Measurements from ENCODE around the gene FHL3.

The FHL3 gene

GRCh38 chr1:38009841-38010180, 4.5 kb upstream of the FHL3 start:
- peaks cover 73% of the 10 kb centered on the region for H3K4me1 Mint-ChIP-seq
- peak overlapping the region; percentile 100 for H3K27ac Mint-ChIP-seq
- H3K4me3 Mint-ChIP-seq = peak overlapping the region; percentile 72
- no peaks in the 10 kb centered on the region for H3K9me3 Mint-ChIP-seq
- no peak for ATAC-seq
- H3K27me3 Mint-ChIP-seq = no peaks in the 10 kb centered on the region
- DNase-seq = no peak
- peaks cover 17% of the 10 kb centered on the region for H3K36me3 Mint-ChIP-seq (ENCODE audit: low read depth)

- no peaks in the 10 kb centered on the region for H3K27me3 Mint-ChIP-seq
- peak overlapping the region; percentile 100 for H3K27ac Mint-ChIP-seq
- DNase-seq (peak; percentile 58), ATAC-seq (peak; percentile 83)
- H3K9me3 Mint-ChIP-seq = no peaks in the 10 kb centered on the region
- peaks cover 16% of the 10 kb centered on the region for H3K36me3 Mint-ChIP-seq (ENCODE audit: low read depth)
- H3K4me3 Mint-ChIP-seq = peak overlapping the region; percentile 72
- H3K4me1 Mint-ChIP-seq = peaks cover 72% of the 10 kb centered on the region
These were observed 4.0 kb upstream of the FHL3 start for GRCh38 chr1:38009088-38009840.

GRCh38 chr1:38006008-38006828, 904 bp upstream of the FHL3 start:
- no peaks in the 10 kb centered on the region for H3K27me3 Mint-ChIP-seq
- ATAC-seq (no peak), DNase-seq (no peak)
- H3K27ac Mint-ChIP-seq = no peak overlapping the region
- no peaks in the 10 kb centered on the region for H3K9me3 Mint-ChIP-seq
- peaks cover 67% of the 10 kb centered on the region for H3K4me1 Mint-ChIP-seq
- H3K4me3 Mint-ChIP-seq = peak overlapping the region; percentile 55
- H3K36me3 Mint-ChIP-seq (ENCODE audit: low read depth) = peaks cover 14% of the 10 kb centered on the region

- H3K27ac Mint-ChIP-seq = peak overlapping the region; percentile 88
- ATAC-seq (peak; percentile 42), DNase-seq (peak; percentile 30)
- peaks cover 67% of the 10 kb centered on the region for H3K4me1 Mint-ChIP-seq
- H3K4me3 Mint-ChIP-seq = peak overlapping the region; percentile 90
- H3K36me3 Mint-ChIP-seq (ENCODE audit: low read depth) = peaks cover 14% of the 10 kb centered on the region
- no peaks in the 10 kb centered on the region for H3K9me3 Mint-ChIP-seq
- no peaks in the 10 kb centered on the region for H3K27me3 Mint-ChIP-seq
These were observed 818 bp downstream of the FHL3 start for GRCh38 chr1:38004284-38005108.

- no peak for ATAC-seq
- peaks cover 22% of the 10 kb centered on the region for H3K36me3 Mint-ChIP-seq (ENCODE audit: low read depth)
- H3K4me1 Mint-ChIP-seq = peaks cover 67% of the 10 kb centered on the region
- H3K4me3 Mint-ChIP-seq = peak overlapping the region; percentile 90
- no peak for DNase-seq
- H3K27me3 Mint-ChIP-seq = no peaks in the 10 kb centered on the region
- no peaks in the 10 kb centered on the region for H3K9me3 Mint-ChIP-seq
- H3K27ac Mint-ChIP-seq = peak overlapping the region; percentile 88
These were observed 1.8 kb downstream of the FHL3 start for GRCh38 chr1:38003261-38004250.

GRCh38 chr1:38000529-38001455, 4.5 kb downstream of the FHL3 start:
- ATAC-seq (no peak), DNase-seq (no peak)
- H3K27ac Mint-ChIP-seq = peak overlapping the region; percentile 92
- H3K4me3 Mint-ChIP-seq = peak overlapping the region; percentile 64
- peaks cover 68% of the 10 kb centered on the region for H3K4me1 Mint-ChIP-seq
- no peaks in the 10 kb centered on the region for H3K27me3 Mint-ChIP-seq
- H3K9me3 Mint-ChIP-seq = no peaks in the 10 kb centered on the region
- peaks cover 34% of the 10 kb centered on the region for H3K36me3 Mint-ChIP-seq (ENCODE audit: low read depth)

- ATAC-seq (no peak), DNase-seq (no peak)
- peaks cover 37% of the 10 kb centered on the region for H3K36me3 Mint-ChIP-seq (ENCODE audit: low read depth)
- peak overlapping the region; percentile 64 for H3K4me3 Mint-ChIP-seq
- peak overlapping the region; percentile 92 for H3K27ac Mint-ChIP-seq
- H3K4me1 Mint-ChIP-seq = peaks cover 70% of the 10 kb centered on the region
- no peaks in the 10 kb centered on the region for H3K27me3 Mint-ChIP-seq
- no peaks in the 10 kb centered on the region for H3K9me3 Mint-ChIP-seq
These were observed 5.1 kb downstream of the FHL3 start for GRCh38 chr1:38000233-38000528.

GRCh38 chr1:37999430-38000232, 5.7 kb downstream of the FHL3 start:
- Mint-ChIP-seq H3K4me1 (peaks cover 75% of the 10 kb centered on the region), H3K27ac (peak overlapping the region; percentile 92)

GRCh38 chr1:37998913-37999429, 6.3 kb downstream of the FHL3 start:
- H3K36me3 Mint-ChIP-seq (ENCODE audit: low read depth) = peaks cover 36% of the 10 kb centered on the region
- H3K27ac Mint-ChIP-seq = peak overlapping the region; percentile 92
- no peaks in the 10 kb centered on the region for H3K27me3 Mint-ChIP-seq
- no peaks in the 10 kb centered on the region for H3K9me3 Mint-ChIP-seq
- DNase-seq = no peak
- no peak for ATAC-seq
- H3K4me1 Mint-ChIP-seq = peaks cover 75% of the 10 kb centered on the region
- peak overlapping the region; percentile 64 for H3K4me3 Mint-ChIP-seq

More at GRCh38 chr1:37999430-38000232, 5.7 kb downstream of the FHL3 start:
- H3K27me3 Mint-ChIP-seq = no peaks in the 10 kb centered on the region
- H3K9me3 Mint-ChIP-seq = no peaks in the 10 kb centered on the region
- peaks cover 41% of the 10 kb centered on the region for H3K36me3 Mint-ChIP-seq (ENCODE audit: low read depth)
- ATAC-seq (no peak), DNase-seq (peak; percentile 43)
- peak overlapping the region; percentile 64 for H3K4me3 Mint-ChIP-seq

GRCh38 chr1:37998089-37998808, 7.1 kb downstream of the FHL3 start:
- peaks cover 68% of the 10 kb centered on the region for H3K4me1 Mint-ChIP-seq
- peak overlapping the region; percentile 31 for H3K27ac Mint-ChIP-seq
- no peak for DNase-seq
- ATAC-seq = no peak
- H3K9me3 Mint-ChIP-seq = no peaks in the 10 kb centered on the region
- no peak overlapping the region for H3K4me3 Mint-ChIP-seq
- H3K36me3 Mint-ChIP-seq (ENCODE audit: low read depth) = peaks cover 32% of the 10 kb centered on the region
- no peaks in the 10 kb centered on the region for H3K27me3 Mint-ChIP-seq

- Mint-ChIP-seq H3K9me3 (no peaks in the 10 kb centered on the region), H3K27ac (peak overlapping the region; percentile 31), H3K27me3 (no peaks in the 10 kb centered on the region), H3K4me3 (no peak overlapping the region), H3K36me3 (ENCODE audit: low read depth) (peaks cover 30% of the 10 kb centered on the region), H3K4me1 (peaks cover 64% of the 10 kb centered on the region)
- DNase-seq (no peak), ATAC-seq (no peak)
These were observed 7.8 kb downstream of the FHL3 start for GRCh38 chr1:37997256-37998088.

All from activated naive CD8-positive, alpha-beta T cell treated with anti-CD3 and anti-CD28 coated beads, Interleukin-2, amount 50 U/mL, for 24 hours (primary cell).